GM19468 (cell line): ENCODE results near the gene SGCE.
A peak's percentile ranks its signal among the peaks of the same experiment; 100 is the strongest.

Experiments used
- ATAC-seq: cut with Tn5 transposase; IDR thresholded peaks from one replicate; pipeline ENCODE4 v1.9.1; 2021; ENCODE audit warnings: mild to moderate bottlenecking, moderate library complexity, moderate number of reproducible peaks; ENCODE audit not compliant: unreplicated experiment; ENCODE audit errors: extremely low read depth

Gene SGCE

GRCh38 chr7:94578614-94579013 lies 77.3 kb downstream of the SGCE start:
- no peak for ATAC-seq

DNA sequence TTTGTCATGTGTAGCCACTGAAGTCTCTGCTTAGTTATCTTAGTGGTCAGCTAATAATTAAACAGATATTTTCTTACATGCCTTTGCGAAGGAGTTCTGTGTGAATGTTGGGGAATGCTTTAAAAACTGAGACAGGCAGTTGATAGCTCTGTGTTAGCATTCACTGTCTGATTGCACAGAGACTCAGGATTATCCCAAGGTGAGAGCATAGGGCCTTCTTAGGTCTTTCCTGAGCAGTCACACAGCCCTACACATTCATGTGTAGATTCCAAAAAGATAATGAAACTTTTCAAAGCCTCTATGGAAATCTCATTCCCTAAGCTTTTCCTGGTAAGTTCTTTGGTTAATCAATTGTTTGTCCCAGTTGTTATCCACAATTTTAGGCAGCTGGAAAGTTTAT lies 78.6 kb downstream of the SGCE start:
- no peak for ATAC-seq

GRCh38 chr7:94576316-94576715 lies 79.6 kb downstream of the SGCE start:
- no peak for ATAC-seq

- ATAC-seq = no peak
Measured at GRCh38 chr7:94575646-94576045, 80.3 kb downstream of the SGCE start.

GRCh38 chr7:94571816-94572215 lies 84.1 kb downstream of the SGCE start:
- ATAC-seq = no peak

- ATAC-seq = no peak
Measured at GRCh38 chr7:94567396-94567795, 88.5 kb downstream of the SGCE start.

GRCh38 chr7:94565247-94565894 lies 90.6 kb downstream of the SGCE start:
- no peak for ATAC-seq

GRCh38 chr7:94562525-94562924 lies 93.4 kb downstream of the SGCE start:
- ATAC-seq = no peak

DNA sequence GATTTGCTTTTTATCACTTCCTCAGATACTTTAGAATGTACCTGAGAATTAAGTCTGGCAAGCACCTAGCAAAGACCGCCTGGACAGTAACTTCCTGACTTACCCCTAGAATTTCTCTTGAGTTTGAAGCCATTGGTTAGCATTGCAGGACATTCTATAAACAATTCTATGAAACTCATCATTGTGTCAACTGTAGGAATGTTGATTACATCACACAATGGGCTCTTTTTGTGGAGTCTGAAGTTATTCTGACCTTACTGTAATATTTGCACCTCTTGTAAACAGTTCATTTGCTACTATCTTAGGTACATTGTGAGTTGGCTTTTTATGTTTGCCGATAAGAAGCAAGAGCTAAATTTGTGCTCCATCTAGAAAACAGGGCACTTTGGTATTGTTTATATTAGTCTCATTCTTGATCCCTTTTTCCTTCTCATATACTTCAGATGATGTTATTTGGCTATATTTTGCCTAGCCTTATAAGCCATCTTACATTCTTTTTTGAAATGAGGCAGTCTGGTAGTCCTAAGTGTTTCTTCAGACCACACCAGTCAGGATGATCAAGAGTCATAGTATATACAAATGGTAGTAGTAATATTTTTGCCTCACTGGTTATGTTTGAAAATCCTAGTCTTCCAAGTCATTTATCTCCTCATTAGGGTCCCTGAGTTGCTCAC lies 94.0 kb downstream of the SGCE start:
- ATAC-seq = no peak

- ATAC-seq = no peak
Measured at GRCh38 chr7:94559972-94560371, 96.0 kb downstream of the SGCE start.

DNA sequence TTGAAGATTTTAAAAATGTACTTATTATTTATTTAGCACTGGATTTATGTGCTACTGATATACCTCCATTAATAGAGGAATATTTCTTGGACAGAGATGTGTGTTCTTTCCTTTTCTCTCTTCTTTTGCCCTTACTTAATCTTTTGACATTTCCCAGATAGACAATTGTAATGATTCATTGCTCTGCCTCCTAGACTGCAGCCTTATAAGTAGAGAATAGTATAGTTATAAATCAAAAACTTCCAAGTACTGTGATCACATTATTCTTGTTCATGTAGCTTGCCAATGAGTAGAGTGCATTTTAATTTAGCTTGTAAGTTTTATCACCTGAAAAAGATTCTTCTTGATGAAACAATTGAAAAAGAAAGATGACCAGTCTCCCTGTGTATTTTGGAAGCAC lies 98.7 kb downstream of the SGCE start:
- ATAC-seq = no peak

- peak; percentile 51 for ATAC-seq
Measured at GRCh38 chr7:94556028-94556427, 99.9 kb downstream of the SGCE start.

- ATAC-seq = no peak
Measured at GRCh38 chr7:94547126-94547525, 108.8 kb downstream of the SGCE start.

DNA sequence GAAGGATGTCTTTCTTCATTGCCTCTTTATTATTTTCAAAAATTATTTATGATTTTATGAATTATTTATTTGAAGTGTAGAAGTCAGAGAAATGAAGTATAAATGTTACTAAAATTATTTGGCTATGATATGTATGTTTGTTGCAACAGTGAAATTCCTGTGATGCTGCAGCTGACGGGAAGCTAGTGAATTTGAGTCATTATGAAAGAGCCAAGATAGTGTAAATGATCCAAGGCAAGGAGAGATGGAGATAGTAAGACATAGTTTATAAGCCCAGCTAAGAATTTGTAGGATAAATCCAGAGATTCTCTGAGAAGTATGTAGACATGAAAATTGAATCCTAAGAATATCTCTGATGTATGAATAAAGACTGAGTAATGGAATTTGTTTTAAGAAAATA lies 115.5 kb downstream of the SGCE start:
- ATAC-seq = no peak
